ENCODE data around the gene PCTP.

PCTP gene

DNA sequence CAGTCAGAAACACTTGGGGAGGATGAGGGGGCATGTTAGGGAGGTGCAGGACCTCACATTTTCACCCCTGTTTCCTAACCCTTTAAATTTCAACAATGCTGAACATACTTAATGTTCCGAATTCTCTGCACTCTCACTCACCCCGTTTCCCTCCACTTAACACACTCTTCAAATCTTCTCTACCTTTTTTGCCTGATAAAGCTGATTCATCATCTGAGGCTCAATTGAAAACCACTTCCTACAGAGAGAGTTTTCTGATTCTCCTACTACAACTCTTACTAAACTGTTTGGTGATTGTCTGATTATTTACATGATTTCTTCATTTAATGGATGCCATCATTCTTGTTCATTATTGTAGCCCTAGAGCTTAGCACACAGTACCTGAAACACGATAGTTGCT lies 42.4 kb downstream of the PCTP start:
- TF ChIP-seq SIN3A (IDR thresholded peaks at IDR 0.05; ENCODE audit: borderline replicate concordance, insufficient read depth, low read length) (no peak), REST (IDR thresholded peaks at IDR 0.05; ENCODE audit: insufficient read depth in 1 of 2, low read depth in 2 of 2, low read length in 2 of 2) (no peak), TAF1 (IDR thresholded peaks at IDR 0.05; ENCODE audit: borderline replicate concordance, insufficient read depth, low read length) (no peak), POLR2AphosphoS5 (IDR thresholded peaks at IDR 0.05; ENCODE audit: low read depth, low read length) (no peak), FOXP2 (optimal IDR thresholded peaks at IDR 0.05; ENCODE audit: borderline replicate concordance, extremely low read depth, extremely low read length, insufficient read depth) (no peak)

GRCh38 chr17:55794725-55795482 lies 44.1 kb downstream of the PCTP start:
- no peak for TF ChIP-seq TAF1 (IDR thresholded peaks at IDR 0.05; ENCODE audit: borderline replicate concordance, insufficient read depth, low read length)
- TF ChIP-seq REST (IDR thresholded peaks at IDR 0.05; ENCODE audit: insufficient read depth in 1 of 2, low read depth in 2 of 2, low read length in 2 of 2): no peak
- TF ChIP-seq SIN3A (IDR thresholded peaks at IDR 0.05; ENCODE audit: borderline replicate concordance, insufficient read depth, low read length): no peak
- no peak for TF ChIP-seq FOXP2 (optimal IDR thresholded peaks at IDR 0.05; ENCODE audit: borderline replicate concordance, extremely low read depth, extremely low read length, insufficient read depth)
- TF ChIP-seq POLR2AphosphoS5 (IDR thresholded peaks at IDR 0.05; ENCODE audit: low read depth, low read length): no peak

DNA sequence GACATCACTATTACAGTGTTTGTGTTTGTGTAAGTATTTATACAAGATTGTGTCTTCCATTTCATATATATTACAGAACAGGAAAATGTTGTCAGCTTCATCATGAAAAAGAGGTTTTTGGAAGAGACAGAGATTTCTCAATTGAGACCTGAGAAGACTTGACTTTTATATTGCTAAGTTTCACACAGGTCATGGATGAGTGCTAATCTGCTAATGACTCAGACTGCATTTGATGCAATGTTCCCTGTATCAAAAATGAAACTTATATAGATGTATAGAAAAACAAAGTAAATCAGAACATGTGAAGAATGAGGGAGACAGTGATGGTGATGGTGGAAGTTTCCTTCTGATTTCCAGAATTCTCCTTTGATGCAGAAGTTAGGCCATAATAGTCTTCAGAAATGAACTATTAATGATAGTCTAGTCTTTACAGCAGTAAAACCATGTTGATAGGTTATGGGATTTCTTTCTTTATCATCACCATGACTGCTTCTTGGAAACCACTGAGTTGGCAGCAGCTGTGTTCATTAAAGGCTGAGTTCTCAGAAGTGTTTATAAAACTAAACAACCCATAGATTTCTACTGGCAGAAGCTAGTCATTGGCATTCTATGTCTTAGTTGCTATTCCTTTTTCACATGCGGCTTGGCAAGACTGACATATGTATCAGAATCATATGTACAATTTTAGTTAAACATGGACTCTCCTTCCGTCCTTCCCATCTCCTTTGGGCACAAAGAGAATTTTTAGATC lies 56.1 kb downstream of the PCTP start:
- no peak for TF ChIP-seq POLR2AphosphoS5 (IDR thresholded peaks at IDR 0.05; ENCODE audit: low read depth, low read length)
- no peak for TF ChIP-seq REST (IDR thresholded peaks at IDR 0.05; ENCODE audit: insufficient read depth in 1 of 2, low read depth in 2 of 2, low read length in 2 of 2)
- TF ChIP-seq SIN3A (IDR thresholded peaks at IDR 0.05; ENCODE audit: borderline replicate concordance, insufficient read depth, low read length): no peak
- TF ChIP-seq FOXP2 (optimal IDR thresholded peaks at IDR 0.05; ENCODE audit: borderline replicate concordance, extremely low read depth, extremely low read length, insufficient read depth): no peak
- TF ChIP-seq TAF1 (IDR thresholded peaks at IDR 0.05; ENCODE audit: borderline replicate concordance, insufficient read depth, low read length): no peak

DNA sequence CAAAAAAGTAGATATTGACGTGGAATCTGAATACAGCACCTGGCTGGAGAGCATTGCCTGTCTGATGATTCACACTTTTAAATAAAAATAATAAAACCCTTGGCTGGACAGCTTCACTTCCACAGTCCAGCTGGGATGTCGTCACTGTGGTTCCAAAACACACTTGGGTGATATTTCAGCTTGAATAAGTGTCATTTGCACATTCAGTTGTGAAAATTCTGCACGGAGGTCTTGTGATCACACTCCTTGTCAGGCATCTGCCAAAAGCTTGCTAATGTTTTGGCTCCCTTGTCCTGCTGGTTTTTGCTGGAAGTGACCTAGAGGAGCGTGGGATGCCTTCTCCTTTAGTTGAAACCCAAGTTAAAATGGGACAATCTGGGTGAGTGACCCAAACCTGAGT lies 60.7 kb downstream of the PCTP start:
- no peak for TF ChIP-seq POLR2AphosphoS5 (IDR thresholded peaks at IDR 0.05; ENCODE audit: low read depth, low read length)
- TF ChIP-seq TAF1 (IDR thresholded peaks at IDR 0.05; ENCODE audit: borderline replicate concordance, insufficient read depth, low read length): no peak
- no peak for TF ChIP-seq SIN3A (IDR thresholded peaks at IDR 0.05; ENCODE audit: borderline replicate concordance, insufficient read depth, low read length)
- TF ChIP-seq REST (IDR thresholded peaks at IDR 0.05; ENCODE audit: insufficient read depth in 1 of 2, low read depth in 2 of 2, low read length in 2 of 2): no peak
- TF ChIP-seq FOXP2 (optimal IDR thresholded peaks at IDR 0.05; ENCODE audit: borderline replicate concordance, extremely low read depth, extremely low read length, insufficient read depth): no peak
